Keratinocyte (primary cell): Measurements from ENCODE around the gene KCNC4. TPM values are rescaled to one million over a fixed set of nuclear protein-coding genes. Genes with fewer than 3 reads are reported as not detected.
A peak's percentile ranks its signal among the peaks of the same experiment; 100 is the strongest.

Experiments
- DNase-seq: peaks from one replicate; pipeline ENCODE4 v3.0.0-alpha.2; 2011; ENCODE audit warnings: low read depth, missing footprints, low spot score
- FAIRE-seq: peaks from 2 replicates; lab custom pipeline; 2011; peaks lifted over from hg19 to GRCh38; lab: Jason Lieb, UNC
- H2AFZ ChIP-seq: 2 replicates; pipeline ENCODE4 v1.6.0; 2012; ENCODE audit warnings: low read length, control low read depth, inconsistent platforms; ENCODE audit not compliant: control insufficient read depth
- H3K27ac ChIP-seq: 2 replicates; pipeline ENCODE4 v1.5.1; 2011; ENCODE audit warnings: low read length; ENCODE audit not compliant: control insufficient read depth, insufficient read depth
- H3K27me3 ChIP-seq: 3 replicates; pipeline ENCODE4 v1.6.0; 2011; ENCODE audit warnings: low read length; ENCODE audit not compliant: control insufficient read depth, insufficient read depth; ENCODE audit errors: extremely low read depth
- H3K36me3 ChIP-seq, 2 experiments: 2 replicates in 1 of 2; 3 replicates in 1 of 2; pipeline ENCODE4 v1.5.1; 2011; ENCODE audit warnings: low read length in 2 of 2, mild to moderate bottlenecking in 1 of 2; ENCODE audit not compliant: control insufficient read depth in 2 of 2, insufficient read depth in 2 of 2; ENCODE audit errors: extremely low read depth in 1 of 2
- H3K4me1 ChIP-seq: 3 replicates; pipeline ENCODE4 v1.5.1; 2011; ENCODE audit warnings: low read length; ENCODE audit not compliant: control insufficient read depth, insufficient read depth; ENCODE audit errors: extremely low read depth
- H3K4me2 ChIP-seq: 3 replicates; pipeline ENCODE4 v1.6.0; 2011; ENCODE audit warnings: low read depth, low read length; ENCODE audit not compliant: control insufficient read depth, insufficient read depth; ENCODE audit errors: extremely low read depth
- H3K4me3 ChIP-seq, 3 experiments: fragments of 200-600 bp in 1 of 3; sonication (generic) in 1 of 3; 2 replicates in 2 of 3; 3 replicates in 1 of 3; pipeline ENCODE4 v1.5.1; 2011 to 2016; ENCODE audit warnings: low read length in 3 of 3, mild to moderate bottlenecking in 3 of 3, control low read depth in 2 of 3, inconsistent platforms in 1 of 3, low read depth in 1 of 3, mixed read lengths in 1 of 3, mixed run types in 1 of 3, moderate library complexity in 1 of 3; ENCODE audit not compliant: control insufficient read depth in 2 of 3, insufficient read depth in 2 of 3; ENCODE audit errors: extremely low read depth in 1 of 3
- H3K79me2 ChIP-seq: 2 replicates; pipeline ENCODE4 v1.6.0; 2012; ENCODE audit warnings: low read length; ENCODE audit not compliant: control insufficient read depth, insufficient read depth
- H3K9ac ChIP-seq: 3 replicates; pipeline ENCODE4 v1.6.0; 2011; ENCODE audit warnings: low read length; ENCODE audit not compliant: control insufficient read depth, insufficient read depth; ENCODE audit errors: extremely low read depth
- H3K9me1 ChIP-seq: 3 replicates; pipeline ENCODE4 v1.6.0; 2011; ENCODE audit warnings: low read length; ENCODE audit not compliant: control insufficient read depth, insufficient read depth; ENCODE audit errors: extremely low read depth
- H3K9me3 ChIP-seq: 2 replicates; pipeline ENCODE4 v1.5.1; 2012; ENCODE audit warnings: low read depth, low read length; ENCODE audit not compliant: control insufficient read depth
- H4K20me1 ChIP-seq: 3 replicates; pipeline ENCODE4 v1.6.0; 2011; ENCODE audit warnings: low read length; ENCODE audit not compliant: control insufficient read depth, insufficient read depth; ENCODE audit errors: extremely low read depth
- CTCF ChIP-seq, 3 experiments: IDR thresholded peaks in 1 of 3; conservative IDR thresholded peaks in 1 of 3; optimal IDR thresholded peaks in 1 of 3; 2 replicates in 2 of 3; 3 replicates in 1 of 3; pipeline versions ENCODE3 to v1.5.1; 2011; ENCODE audit warnings: low read length in 3 of 3, mild to moderate bottlenecking in 3 of 3, moderate library complexity in 2 of 3, control low read depth in 1 of 3, inconsistent platforms in 1 of 3; ENCODE audit not compliant: insufficient read depth in 2 of 3; ENCODE audit errors: extremely low read depth in 1 of 3
- EZH2 ChIP-seq: IDR thresholded peaks from one replicate; pipeline ENCODE4 v1.6.1; 2012; ENCODE audit warnings: inconsistent platforms, mild to moderate bottlenecking, low read length, moderate library complexity
- dilution Hi-C: fragments of 300-500 bp; cut with MboI; formaldehyde crosslinking; loops from one replicate; pipeline ENCODE4 v1.7.0; 2020; ENCODE audit warnings: low sequenced_read_pairs; ENCODE audit not compliant: extremely low pct_ligation_motif_present
- polyA plus RNA-seq, 5 experiments: library from polyadenylated mRNA; depleted of rRNA in 3 of 5; stranded (reverse) in 3 of 5; stranded (forward) in 1 of 5; unstranded in 1 of 5; fragments of >200 nt; gene quantifications; 1 replicate in 1 of 5; 2 replicates in 3 of 5; 3 replicates in 1 of 5; pipeline versions ENCODE4 v1.2.1 to v1.2.3, GENCODE V29; 2011 to 2012; ENCODE audit warnings: missing spikeins in 2 of 5, low read depth in 1 of 5, low replicate concordance in 1 of 5

KCNC4 gene
- polyA plus RNA-seq, 1 donor (not counting 4 experiments of a cell fraction or from before 2014, with no cell fraction given): 1.3 TPM

GRCh38 chr1:110203021-110203661 lies 7.0 kb upstream of the KCNC4 start:
- Histone ChIP-seq H3K79me2 (no peaks in the 10 kb centered on the region), H3K9me3 (no peaks in the 10 kb centered on the region), H3K4me2 (no peak overlapping the region), H3K4me1 (no peaks in the 10 kb centered on the region), H3K27ac (no peak overlapping the region), H2AFZ (no peak overlapping the region), H3K4me3 (no peak overlapping the region), H3K36me3 (no peaks in the 10 kb centered on the region), H3K9me1 (no peaks in the 10 kb centered on the region), H4K20me1 (no peaks in the 10 kb centered on the region), H3K27me3 (no peaks in the 10 kb centered on the region), H3K9ac (no peak overlapping the region)
- no peak for TF ChIP-seq EZH2
- peak; percentile 78 to 80 (median 80) for TF ChIP-seq CTCF (optimal IDR thresholded peaks at IDR 0.05 in 1 of 3, IDR thresholded peaks at IDR 0.05 in 1 of 3, conservative IDR thresholded peaks at IDR 0.05 in 1 of 3; ENCODE audit: extremely low read depth in 1 of 3, insufficient read depth in 2 of 3, low read length in 3 of 3)
- DNase-seq: no peak
- dilution Hi-C loops: no loop called here
- FAIRE-seq: peak; percentile 92

- DNase-seq (no peak), FAIRE-seq (no peak)
- no peak overlapping the region for H2AFZ ChIP-seq
- H4K20me1 ChIP-seq: no peaks in the 10 kb centered on the region
- no peaks in the 10 kb centered on the region for H3K36me3 ChIP-seq
- H3K9ac ChIP-seq: no peak overlapping the region
- no peak overlapping the region for H3K27ac ChIP-seq
- H3K4me1 ChIP-seq: peaks cover 4% of the 10 kb centered on the region
- H3K4me2 ChIP-seq: no peak overlapping the region
- dilution Hi-C loops: no loop called here
- no peaks in the 10 kb centered on the region for H3K9me3 ChIP-seq
- no peak overlapping the region for H3K4me3 ChIP-seq
- H3K9me1 ChIP-seq: no peaks in the 10 kb centered on the region
- H3K79me2 ChIP-seq: no peaks in the 10 kb centered on the region
- no peak for TF ChIP-seq EZH2
- no peak for TF ChIP-seq CTCF (optimal IDR thresholded peaks at IDR 0.05 in 1 of 3, IDR thresholded peaks at IDR 0.05 in 1 of 3, conservative IDR thresholded peaks at IDR 0.05 in 1 of 3; ENCODE audit: extremely low read depth in 1 of 3, insufficient read depth in 2 of 3, low read length in 3 of 3)
- no peaks in the 10 kb centered on the region for H3K27me3 ChIP-seq
Measured at GRCh38 chr1:110205156-110205555, 5.0 kb upstream of the KCNC4 start.
